H9 (cell line): Measurements from ENCODE around the gene RAPGEF3. TPM values are rescaled to one million over a fixed set of nuclear protein-coding genes. Genes with fewer than 3 reads are reported as not detected.

ENCODE experiments used
- DNase-seq: peaks from one replicate; pipeline ENCODE4 v3.0.0-alpha.2; 2017
- H2AFZ ChIP-seq: one replicate; pipeline ENCODE4 v1.6.1; 2013; ENCODE audit warnings: mild to moderate bottlenecking, low read length, control low read depth, moderate library complexity
- H2AK5ac ChIP-seq: 2 replicates; pipeline ENCODE4 v1.6.1; 2013; ENCODE audit warnings: low read length, control low read depth, mixed read lengths; ENCODE audit not compliant: insufficient read length
- H2BK120ac ChIP-seq: one replicate; pipeline ENCODE4 v1.6.1; 2013; ENCODE audit warnings: low read depth, mild to moderate bottlenecking, low read length, control low read depth, inconsistent platforms; ENCODE audit not compliant: poor library complexity, severe bottlenecking
- H2BK12ac ChIP-seq: 2 replicates; pipeline ENCODE4 v1.6.1; 2013; ENCODE audit warnings: low read length, control low read depth, mixed read lengths, low read depth; ENCODE audit not compliant: insufficient read length
- H2BK15ac ChIP-seq: 2 replicates; pipeline ENCODE4 v1.6.1; 2013; ENCODE audit warnings: low read depth, low read length, control low read depth
- H2BK20ac ChIP-seq: one replicate; pipeline ENCODE4 v1.6.1; 2013; ENCODE audit warnings: low read depth, mild to moderate bottlenecking, low read length, control low read depth, inconsistent platforms; ENCODE audit not compliant: poor library complexity, severe bottlenecking
- H2BK5ac ChIP-seq: 2 replicates; pipeline ENCODE4 v1.6.1; 2013; ENCODE audit warnings: low read length, control low read depth, mixed read lengths; ENCODE audit not compliant: insufficient read length
- H3K14ac ChIP-seq: 2 replicates; pipeline ENCODE4 v1.6.1; 2013; ENCODE audit warnings: low read length, control low read depth; ENCODE audit not compliant: insufficient read depth
- H3K18ac ChIP-seq: 2 replicates; pipeline ENCODE4 v1.6.1; 2013; ENCODE audit warnings: low read depth, mild to moderate bottlenecking, mixed read lengths, low read length, control low read depth; ENCODE audit not compliant: insufficient read length
- H3K23ac ChIP-seq: 2 replicates; pipeline ENCODE4 v1.6.1; 2013; ENCODE audit warnings: low read length, control low read depth, mixed read lengths, low read depth; ENCODE audit not compliant: insufficient read length
- H3K23me2 ChIP-seq: 2 replicates; pipeline ENCODE4 v1.6.1; 2013; ENCODE audit warnings: low read depth, mild to moderate bottlenecking, mixed read lengths, low read length, control low read depth; ENCODE audit not compliant: insufficient read length, poor library complexity, severe bottlenecking
- H3K27ac ChIP-seq: 2 replicates; pipeline ENCODE4 v1.5.1; 2013; ENCODE audit warnings: low read length, control low read depth, mixed read lengths, low read depth; ENCODE audit not compliant: insufficient read length
- H3K27me3 ChIP-seq: 2 replicates; pipeline ENCODE4 v1.6.1; 2013; ENCODE audit warnings: low read length, control low read depth, inconsistent platforms; ENCODE audit not compliant: insufficient read depth
- H3K4ac ChIP-seq: 2 replicates; pipeline ENCODE4 v1.6.1; 2013; ENCODE audit warnings: low read depth, mild to moderate bottlenecking, control low read depth, inconsistent platforms, low read length, moderate library complexity
- H3K4me1 ChIP-seq: 2 replicates; pipeline ENCODE4 v1.6.1; 2013; ENCODE audit warnings: low read length, control low read depth, inconsistent platforms; ENCODE audit not compliant: insufficient read depth
- H3K4me2 ChIP-seq: 2 replicates; pipeline ENCODE4 v1.6.1; 2013; ENCODE audit warnings: low read length, control low read depth, mixed read lengths; ENCODE audit not compliant: insufficient read length, insufficient read depth
- H3K56ac ChIP-seq: 2 replicates; pipeline ENCODE4 v1.6.1; 2013; ENCODE audit warnings: low read depth, mild to moderate bottlenecking, mixed read lengths, low read length, control low read depth; ENCODE audit not compliant: insufficient read length
- H3K79me1 ChIP-seq: 2 replicates; pipeline ENCODE4 v1.6.1; 2013; ENCODE audit warnings: low read depth, mild to moderate bottlenecking, moderate library complexity, low read length, control low read depth, inconsistent platforms; ENCODE audit not compliant: insufficient read depth, poor library complexity, severe bottlenecking
- H3K79me2 ChIP-seq: 2 replicates; pipeline ENCODE4 v1.6.1; 2013; ENCODE audit warnings: low read length, control low read depth, inconsistent platforms; ENCODE audit not compliant: insufficient read depth
- H3K9ac ChIP-seq: 2 replicates; pipeline ENCODE4 v1.6.1; 2013; ENCODE audit warnings: low read length, control low read depth, mixed read lengths; ENCODE audit not compliant: insufficient read length; ENCODE audit errors: extremely low read depth
- H3K9me3 ChIP-seq: one replicate; pipeline ENCODE4 v1.6.1; 2013; ENCODE audit warnings: low read depth, low read length, inconsistent platforms; ENCODE audit not compliant: control insufficient read depth
- H3T11ph ChIP-seq: one replicate; pipeline ENCODE4 v1.6.1; 2013; ENCODE audit warnings: mild to moderate bottlenecking, low read length, control low read depth, inconsistent platforms
- H4K20me1 ChIP-seq: one replicate; pipeline ENCODE4 v1.6.1; 2013; ENCODE audit not compliant: control insufficient read depth, insufficient read length, insufficient read depth
- H4K5ac ChIP-seq: 2 replicates; pipeline ENCODE4 v1.6.1; 2013; ENCODE audit warnings: low read depth, mild to moderate bottlenecking, mixed read lengths, low read length, control low read depth; ENCODE audit not compliant: insufficient read length
- H4K8ac ChIP-seq: replicated peaks from 2 replicates; pipeline ENCODE4 v1.6.1; 2013; ENCODE audit warnings: low read length, control low read depth, mixed read lengths, low read depth; ENCODE audit not compliant: insufficient read length
- H4K91ac ChIP-seq: 2 replicates; pipeline ENCODE4 v1.6.1; 2013; ENCODE audit warnings: low read depth, mild to moderate bottlenecking, moderate library complexity, mixed read lengths, low read length, control low read depth; ENCODE audit not compliant: insufficient read length
- H3K27ac Mint-ChIP-seq, 3 experiments: 2 replicates in 2 of 3; 3 replicates in 1 of 3; pipeline ENCODE4 v1.8.0; 2020 to 2021; ENCODE audit warnings: mixed read lengths in 3 of 3, mild to moderate bottlenecking in 1 of 3, moderate library complexity in 1 of 3
- H3K27me3 Mint-ChIP-seq: 2 replicates; pipeline ENCODE4 v1.8.0; 2021; ENCODE audit warnings: low read depth, mild to moderate bottlenecking, moderate library complexity, mixed read lengths
- H3K36me3 Mint-ChIP-seq, 3 experiments: 2 replicates in 2 of 3; 3 replicates in 1 of 3; pipeline ENCODE4 v1.8.0; 2020 to 2021; ENCODE audit warnings: low read depth in 3 of 3, mixed read lengths in 3 of 3; ENCODE audit not compliant: insufficient read depth in 1 of 3
- H3K4me1 Mint-ChIP-seq, 2 experiments: 2 replicates each; pipeline ENCODE4 v1.8.0; 2020; ENCODE audit warnings: mixed read lengths in 2 of 2
- H3K4me3 Mint-ChIP-seq, 2 experiments: 2 replicates in 1 of 2; 3 replicates in 1 of 2; pipeline ENCODE4 v1.8.0; 2020 to 2021; ENCODE audit warnings: mild to moderate bottlenecking in 2 of 2, mixed read lengths in 2 of 2, moderate library complexity in 1 of 2
- H3K9me3 Mint-ChIP-seq, 2 experiments: 2 replicates in 1 of 2; 3 replicates in 1 of 2; pipeline ENCODE4 v1.8.0; 2020; ENCODE audit warnings: mild to moderate bottlenecking in 2 of 2, mixed read lengths in 2 of 2, moderate library complexity in 1 of 2
- CTCF ChIP-seq: fragments of 200-600 bp; sonication (generic); conservative IDR thresholded peaks from 3 replicates; pipeline ENCODE4 v1.8.0; 2021; ENCODE audit warnings: antibody characterized with exemption, mild to moderate bottlenecking
- WGBS: extraction: QIAGEN DNeasy Blood & Tissue Kit; methylation state at CpG from one replicate; pipeline ENCODE4 v1.1.7; 2013; ENCODE audit warnings: missing lambda C conversion rate, low lambda C conversion rate, mixed read lengths; ENCODE audit not compliant: insufficient read length; ENCODE audit errors: extremely low coverage; 5-methylcytosine and 5-hydroxymethylcytosine counted together
- total RNA-seq: library from RNA; stranded (reverse); gene quantifications from 2 replicates; pipeline ENCODE4 v1.2.1, GENCODE V29; 2021

Gene RAPGEF3
- total RNA-seq, 1 experiment from 2014 or later, result 7.4 TPM

- no peaks in the 10 kb centered on the region for H3K23me2 ChIP-seq
- H2BK15ac ChIP-seq, result no peak overlapping the region
- no peak overlapping the region for H3K27ac ChIP-seq
- no CpG with 5 or more reads among the region's 5 CpGs for WGBS
- H2AK5ac ChIP-seq, result no peak overlapping the region
- DNase-seq, result no peak
- H3K79me1 ChIP-seq, result no peaks in the 10 kb centered on the region
- no peaks in the 10 kb centered on the region for H4K20me1 ChIP-seq
- H4K5ac ChIP-seq, result no peak overlapping the region
- no peak for TF ChIP-seq CTCF
- H3K14ac ChIP-seq, result no peak overlapping the region
- H3K23ac ChIP-seq, result no peak overlapping the region
- no peak overlapping the region for H3T11ph ChIP-seq
- no peak overlapping the region for H2BK20ac ChIP-seq
- H3K4ac ChIP-seq, result no peak overlapping the region
- Mint-ChIP-seq H3K4me1 (peaks cover 26 to 28% of the 10 kb centered on the region in 2 experiments), H3K36me3 (no peaks in the 10 kb centered on the region; a peak in 1 of 7 replicates), H3K9me3 (no peaks in the 10 kb centered on the region), H3K4me3 (no peak overlapping the region), H3K27me3 (peaks cover 42% of the 10 kb centered on the region), H3K27ac (no peak overlapping the region)
- H3K4me2 ChIP-seq, result no peak overlapping the region
- no peak overlapping the region for H2BK5ac ChIP-seq
- no peaks in the 10 kb centered on the region for H3K9me3 ChIP-seq
- no peak overlapping the region for H3K9ac ChIP-seq
- H3K79me2 ChIP-seq, result no peaks in the 10 kb centered on the region
- H4K8ac ChIP-seq, result no peak overlapping the region
- H4K91ac ChIP-seq, result no peak overlapping the region
- no peak overlapping the region for H2BK12ac ChIP-seq
- H3K4me1 ChIP-seq, result no peaks in the 10 kb centered on the region
- H3K18ac ChIP-seq, result no peak overlapping the region
- H3K27me3 ChIP-seq, result peaks cover 3% of the 10 kb centered on the region; the same call in 1 of the 2 replicates
- H2AFZ ChIP-seq, result no peak overlapping the region
- H2BK120ac ChIP-seq, result no peak overlapping the region
- no peak overlapping the region for H3K56ac ChIP-seq
Observed at GRCh38 chr12:47714826-47715386, 43.8 kb downstream of the RAPGEF3 start.
